AML-193 (cell line): Measurements from ENCODE around the gene PAMR1.
"Not testable (repeated sequence)": the region's sequence is repeated elsewhere in the genome, so short reads cannot be mapped to it uniquely, and the experiment has no call there.

Experiments used
- DNase-seq, 2 experiments: peaks; one replicate each; lab custom pipeline; 2025; lab: John Stamatoyannopoulos, UW

The PAMR1 gene, protein sequence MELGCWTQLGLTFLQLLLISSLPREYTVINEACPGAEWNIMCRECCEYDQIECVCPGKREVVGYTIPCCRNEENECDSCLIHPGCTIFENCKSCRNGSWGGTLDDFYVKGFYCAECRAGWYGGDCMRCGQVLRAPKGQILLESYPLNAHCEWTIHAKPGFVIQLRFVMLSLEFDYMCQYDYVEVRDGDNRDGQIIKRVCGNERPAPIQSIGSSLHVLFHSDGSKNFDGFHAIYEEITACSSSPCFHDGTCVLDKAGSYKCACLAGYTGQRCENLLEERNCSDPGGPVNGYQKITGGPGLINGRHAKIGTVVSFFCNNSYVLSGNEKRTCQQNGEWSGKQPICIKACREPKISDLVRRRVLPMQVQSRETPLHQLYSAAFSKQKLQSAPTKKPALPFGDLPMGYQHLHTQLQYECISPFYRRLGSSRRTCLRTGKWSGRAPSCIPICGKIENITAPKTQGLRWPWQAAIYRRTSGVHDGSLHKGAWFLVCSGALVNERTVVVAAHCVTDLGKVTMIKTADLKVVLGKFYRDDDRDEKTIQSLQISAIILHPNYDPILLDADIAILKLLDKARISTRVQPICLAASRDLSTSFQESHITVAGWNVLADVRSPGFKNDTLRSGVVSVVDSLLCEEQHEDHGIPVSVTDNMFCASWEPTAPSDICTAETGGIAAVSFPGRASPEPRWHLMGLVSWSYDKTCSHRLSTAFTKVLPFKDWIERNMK

DNA sequence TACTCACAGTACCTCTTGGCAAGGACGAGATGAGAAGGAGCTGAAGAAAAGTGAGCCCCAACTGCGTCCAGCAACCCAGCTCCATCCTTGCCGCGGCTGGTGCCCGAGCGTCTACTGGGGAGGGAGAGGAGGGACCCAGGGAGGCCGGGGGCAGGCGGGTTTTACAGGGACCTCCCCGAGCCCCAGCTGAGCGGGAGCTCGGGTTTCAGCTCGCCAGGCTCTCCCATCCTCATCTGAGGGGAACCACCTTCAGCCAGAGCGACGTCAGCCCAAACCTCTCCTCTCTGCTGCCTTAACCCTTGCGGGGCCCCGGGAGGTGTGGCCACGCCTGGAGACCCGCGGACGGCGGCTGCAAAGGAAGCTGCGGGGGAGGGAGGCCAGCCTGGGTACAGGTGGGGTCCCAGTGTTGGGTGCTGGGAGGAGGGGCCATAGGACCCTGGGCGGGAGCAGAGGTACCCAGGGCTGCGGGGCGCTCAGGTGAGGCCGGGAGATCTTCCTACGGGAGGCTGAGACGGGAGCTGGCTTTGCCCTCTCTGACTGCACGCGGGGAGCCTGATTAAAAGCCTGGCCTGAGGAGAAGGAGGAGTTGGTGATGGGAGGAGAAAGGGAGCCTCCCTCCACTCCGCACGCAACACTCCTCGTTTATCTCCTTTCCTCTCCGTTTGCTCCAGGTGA lies at the start of gene PAMR1:
Gene PAMR1 (minus strand): TSS at position 116 of the 675 bp plus-strand sequence. CDS start 31 bp downstream, at position 85.
- DNase-seq, result no peak

DNA sequence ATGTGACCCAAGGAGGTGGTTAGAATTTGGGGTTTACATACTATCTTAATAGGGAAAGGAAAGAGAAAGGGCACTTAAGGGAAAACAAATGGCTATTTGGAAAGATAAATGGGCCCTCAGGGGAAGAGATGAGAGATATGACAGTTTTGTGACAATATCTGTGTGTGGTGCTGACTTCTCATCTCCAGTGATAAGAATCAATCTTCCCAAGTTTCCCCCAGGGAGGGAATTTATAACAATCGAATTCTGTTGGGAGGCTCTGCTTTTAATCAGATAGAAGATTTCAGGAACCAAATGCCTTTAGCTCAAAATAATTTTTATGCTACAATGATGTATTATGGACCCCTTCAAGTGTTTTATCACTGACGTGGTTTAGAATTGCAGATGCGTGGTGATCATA lies 46.3 kb upstream of the PAMR1 start:
- DNase-seq, result no peak

DNA sequence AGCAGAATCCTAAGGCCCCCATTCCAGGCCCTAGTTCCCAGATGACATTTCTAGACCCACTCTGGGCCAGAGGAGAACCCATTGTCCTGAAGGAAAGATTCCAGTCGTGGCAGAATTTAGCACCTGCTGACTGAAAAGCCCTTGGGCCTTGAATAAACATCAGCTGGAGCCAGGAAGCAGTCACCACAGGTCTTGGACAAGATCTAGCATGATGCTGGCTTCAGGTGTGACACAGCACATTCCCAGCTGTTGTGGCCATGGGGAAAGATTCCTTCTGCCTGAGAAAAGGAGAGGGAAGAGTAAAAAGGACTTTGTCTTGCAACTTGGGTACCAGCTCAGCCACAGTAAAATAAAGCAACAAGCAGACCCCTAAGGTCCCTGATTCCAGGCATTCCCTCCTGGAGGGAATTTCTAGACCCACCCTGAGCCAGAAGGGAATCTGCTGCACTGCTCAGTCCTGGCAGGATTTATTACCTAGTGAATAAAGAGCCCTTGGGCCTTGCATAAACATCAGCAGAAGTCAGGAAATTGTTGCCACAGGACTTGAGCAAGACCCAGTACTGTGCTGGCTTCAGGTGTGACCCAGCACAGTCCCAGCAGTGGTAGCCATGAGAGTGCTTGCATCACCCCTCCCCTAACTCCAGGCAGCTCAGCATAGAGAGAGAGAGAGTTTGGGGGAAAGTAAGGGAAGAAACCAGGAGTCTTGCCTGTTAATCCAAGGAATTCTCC lies 42.5 kb upstream of the PAMR1 start:
- DNase-seq, result no peak

DNA sequence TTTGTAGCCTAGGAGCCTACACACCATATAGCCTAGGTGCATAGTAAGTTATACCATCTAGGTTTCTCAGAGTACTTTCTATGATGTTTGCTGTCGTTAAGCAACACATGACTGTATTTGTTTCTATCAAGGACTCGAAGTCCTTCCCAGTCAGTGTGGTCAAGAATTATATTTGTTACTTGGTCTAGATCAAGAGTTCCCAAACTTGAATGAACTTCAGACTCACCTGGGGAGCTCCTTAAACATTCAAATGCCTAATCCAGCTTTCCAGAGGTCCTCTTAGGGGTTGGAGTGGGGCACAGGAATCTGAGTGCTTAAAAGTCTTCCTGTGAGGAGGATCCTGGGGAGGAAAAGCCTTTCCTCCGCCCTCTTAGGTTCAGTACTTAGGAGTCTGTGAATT lies 41.5 kb upstream of the PAMR1 start:
- DNase-seq, result no peak

DNA sequence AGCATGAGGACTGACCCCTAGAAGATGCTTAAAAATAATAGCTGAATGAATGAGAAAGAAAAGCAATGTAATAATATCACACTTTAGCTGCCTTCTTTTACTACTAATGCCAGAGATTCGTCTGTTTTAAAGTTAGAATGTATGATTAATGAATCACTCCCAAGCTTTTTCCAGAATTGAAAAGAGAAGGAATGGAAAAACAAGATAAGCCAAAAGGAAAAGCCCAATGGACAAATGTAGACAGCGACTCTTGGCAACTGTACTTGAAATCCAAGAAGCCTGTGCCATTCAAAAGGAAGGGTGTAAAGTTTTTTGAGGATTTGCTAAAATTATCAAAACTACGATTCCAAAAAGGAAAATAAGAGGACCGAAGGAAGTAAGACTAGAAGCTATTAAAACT lies 40.8 kb upstream of the PAMR1 start:
- DNase-seq, result no peak

DNA sequence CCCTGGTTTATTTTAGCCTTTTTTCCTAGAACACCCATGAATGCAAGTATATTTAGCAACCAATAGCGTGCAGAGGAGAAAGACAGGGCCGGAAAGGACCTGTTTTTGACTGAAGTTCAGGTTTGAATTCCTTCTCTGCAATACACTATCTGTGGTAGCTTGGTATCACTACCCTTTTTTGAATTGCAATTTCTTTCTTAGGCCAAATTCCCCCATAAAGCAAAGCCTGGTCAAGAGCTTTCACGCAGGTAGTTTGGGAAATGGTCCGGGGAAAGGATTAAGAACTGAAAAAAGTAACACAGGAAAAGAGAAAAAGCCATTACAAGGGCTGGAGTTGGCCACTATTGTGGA lies 38.8 kb upstream of the PAMR1 start:
- no peak for DNase-seq

DNA sequence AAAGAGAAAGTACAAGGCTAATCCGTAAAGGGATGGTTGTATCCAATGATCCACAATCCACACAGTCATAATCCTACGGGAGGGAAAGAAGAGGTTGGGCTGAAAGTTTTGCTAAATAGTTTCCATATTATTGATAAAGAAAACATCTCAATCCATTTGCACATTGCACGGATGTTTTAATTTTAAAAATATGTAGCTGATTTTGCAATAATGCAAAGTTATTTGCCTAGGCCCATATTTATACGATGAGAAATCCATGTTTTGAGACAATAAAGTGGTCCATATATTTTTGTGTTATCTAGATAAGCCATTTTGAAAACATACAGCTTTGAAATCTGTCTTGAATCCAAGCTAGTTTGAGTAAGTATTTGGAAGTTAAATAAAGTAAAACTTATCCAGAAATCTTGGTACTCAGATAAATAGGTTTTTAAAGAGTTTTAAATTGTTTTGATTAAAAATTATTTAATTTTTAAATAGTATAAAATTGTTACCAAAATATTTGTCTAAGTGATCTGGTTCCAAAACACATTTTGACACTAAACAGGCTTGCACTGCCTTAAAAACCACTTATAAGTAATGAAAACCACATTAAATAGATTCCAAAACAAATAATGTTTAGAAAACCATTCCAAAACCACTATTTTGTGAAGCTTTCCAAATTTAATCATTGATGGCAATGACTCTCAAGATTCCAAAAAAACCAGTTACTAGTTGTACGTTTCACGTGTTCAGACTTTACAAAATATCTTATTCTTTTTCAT lies 38.2 kb upstream of the PAMR1 start:
- DNase-seq, result no peak

DNA sequence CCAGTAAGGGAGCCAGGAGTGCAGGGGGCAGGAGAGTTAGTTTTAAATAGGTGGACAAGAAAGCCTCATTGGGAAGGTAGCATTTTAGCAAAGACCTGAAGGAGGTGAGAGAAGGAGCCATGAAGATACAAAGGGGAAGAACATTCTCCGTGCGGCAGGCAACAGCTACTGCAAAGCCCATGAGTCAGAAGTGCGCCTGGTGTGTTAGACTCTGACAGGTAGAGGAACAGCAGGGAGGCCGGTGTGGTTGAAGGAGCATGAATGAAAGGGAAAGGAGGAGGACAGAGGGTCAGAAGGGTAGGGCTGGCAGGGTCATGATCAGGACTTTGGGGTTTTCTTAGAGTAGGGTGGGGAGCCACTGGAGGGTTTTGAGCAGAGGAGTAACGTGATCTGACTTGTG lies 34.5 kb upstream of the PAMR1 start:
- DNase-seq, result no peak

DNA sequence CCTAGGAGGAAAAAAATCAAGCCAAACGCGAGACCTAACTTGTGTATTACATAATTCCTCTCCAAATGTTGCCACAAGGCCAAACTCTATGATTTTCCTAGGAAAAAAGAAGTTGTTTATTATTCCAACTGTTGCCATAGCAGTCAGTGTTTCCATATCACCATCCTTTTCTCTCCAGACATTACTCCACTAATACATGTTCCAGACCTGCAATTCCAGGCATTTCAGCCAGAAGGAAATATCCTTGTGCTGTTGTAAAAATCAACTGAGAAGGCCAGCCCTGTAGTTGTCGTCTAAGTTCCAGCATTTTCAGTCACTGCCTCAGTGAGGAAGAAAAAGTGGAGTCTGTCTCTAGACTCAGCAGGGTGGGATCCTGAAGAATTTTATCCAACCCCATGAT lies 33.1 kb upstream of the PAMR1 start:
- no peak for DNase-seq

DNA sequence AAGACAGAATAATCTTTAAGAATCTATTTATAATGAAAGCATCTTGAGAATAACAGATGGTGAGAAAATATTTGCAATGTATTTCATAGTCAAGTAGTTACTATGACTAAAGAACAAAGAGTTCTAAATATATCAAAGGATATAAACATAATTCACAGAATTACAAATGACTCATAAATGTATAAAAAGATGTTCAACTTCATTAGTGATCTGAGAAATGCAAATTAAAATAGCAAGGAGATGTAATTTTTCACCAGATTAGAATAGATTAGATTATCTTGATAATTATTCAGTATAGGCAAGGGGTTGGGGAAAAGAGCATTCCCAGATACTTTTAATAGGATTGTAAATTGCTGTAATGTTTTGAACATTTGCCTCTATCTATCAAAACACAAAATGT lies 30.1 kb upstream of the PAMR1 start:
- DNase-seq, result no peak

DNA sequence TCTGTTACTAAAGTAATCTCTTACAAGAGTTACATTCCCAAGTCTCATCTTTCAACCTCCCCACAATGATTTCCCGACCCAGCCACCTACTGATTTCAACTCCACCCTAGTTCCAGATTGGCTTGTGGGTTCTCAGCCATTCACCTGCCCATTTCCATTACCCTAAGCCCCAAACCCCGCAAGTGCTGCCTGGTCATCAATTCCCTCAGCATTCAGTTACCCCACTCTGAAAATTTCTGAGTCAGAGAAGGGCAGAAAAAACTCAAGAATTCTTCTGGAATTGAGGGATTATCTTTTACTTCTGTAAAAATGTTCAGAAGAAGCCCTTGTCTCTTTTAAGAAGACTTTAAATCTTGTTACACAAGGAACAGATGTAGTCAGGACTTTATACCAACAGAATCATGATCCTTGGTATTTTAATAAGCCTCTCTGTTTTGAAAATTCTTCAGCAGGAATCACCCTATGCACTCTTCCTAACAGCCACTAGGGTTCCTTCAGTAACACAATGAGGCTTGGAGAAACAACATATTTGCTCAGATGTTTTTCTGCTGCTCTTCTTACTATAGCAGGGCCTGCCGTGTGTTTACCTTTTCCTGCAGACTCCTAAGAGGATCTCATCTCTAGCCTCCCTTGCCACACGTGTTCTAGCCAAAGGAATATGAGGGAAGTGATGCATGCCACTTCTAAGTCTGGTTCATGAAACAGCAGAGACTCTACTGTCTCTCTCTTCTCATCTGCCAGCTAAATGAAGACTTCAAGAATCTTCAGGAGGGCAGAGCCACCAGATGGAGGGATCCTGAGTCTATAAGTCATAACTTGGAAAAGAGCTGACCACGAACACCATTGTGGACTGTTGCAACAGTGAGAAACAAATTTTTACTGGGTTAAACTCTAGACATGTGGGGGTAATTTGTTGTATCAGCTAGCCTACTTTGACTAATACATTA lies 29.3 kb upstream of the PAMR1 start:
- DNase-seq, result no peak

DNA sequence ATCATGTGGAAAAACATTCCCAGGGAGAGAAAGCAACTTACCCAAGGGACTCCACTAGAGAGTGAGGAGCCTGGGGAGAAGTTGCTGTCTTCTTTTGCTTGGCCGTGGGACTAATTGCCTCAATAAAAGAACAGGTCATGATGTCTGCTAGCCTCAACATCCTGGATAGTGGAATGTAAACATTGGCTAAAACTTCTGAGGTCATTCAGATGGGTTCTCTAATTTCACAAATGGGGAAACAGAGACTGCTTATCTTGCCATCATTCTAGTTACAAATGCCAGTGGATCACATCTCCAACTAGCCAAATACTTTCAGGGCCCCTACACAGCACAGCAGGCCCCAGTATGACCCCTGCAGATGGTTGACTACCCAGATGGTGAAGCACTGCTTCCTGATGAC lies 28.4 kb upstream of the PAMR1 start:
- DNase-seq, result no peak

DNA sequence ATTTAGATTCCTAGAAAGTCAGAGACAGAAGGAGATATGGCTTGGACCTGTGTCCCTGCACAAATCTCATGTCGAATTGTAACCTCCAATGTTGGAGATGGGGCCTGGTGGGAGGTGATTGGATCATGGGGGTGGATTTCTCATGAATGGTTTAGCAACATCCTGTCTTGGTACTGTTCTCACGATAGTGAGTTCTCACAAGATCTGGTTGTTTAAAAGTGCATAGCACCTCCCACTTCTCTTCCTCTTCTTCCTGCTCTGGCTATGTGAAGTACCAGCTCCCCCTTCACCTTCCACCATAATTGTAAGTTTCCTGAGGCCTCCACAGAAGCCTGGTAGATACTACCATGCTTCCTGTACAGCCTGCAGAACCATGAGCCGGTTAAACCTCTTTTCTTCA lies 27.6 kb upstream of the PAMR1 start:
- no peak for DNase-seq

DNA sequence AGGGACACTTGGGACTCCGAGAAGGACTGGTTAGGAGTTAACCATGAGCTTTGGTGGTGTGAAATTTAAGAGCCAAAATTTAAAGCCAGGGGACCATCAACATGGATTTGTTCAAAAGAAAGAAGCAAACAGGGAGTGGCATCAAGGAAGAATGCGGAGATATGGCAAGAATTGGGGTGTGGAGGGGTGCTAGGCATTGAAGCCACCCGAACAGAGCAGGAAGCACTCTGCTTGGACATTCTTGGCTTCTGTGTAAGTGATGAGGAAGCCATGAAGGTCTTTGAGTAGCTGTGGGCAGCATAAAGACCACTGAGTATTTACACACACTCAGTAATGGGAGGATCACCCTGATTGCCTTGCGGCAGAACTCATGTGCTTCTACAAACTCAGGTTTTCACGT lies 27.2 kb upstream of the PAMR1 start:
- no peak for DNase-seq

DNA sequence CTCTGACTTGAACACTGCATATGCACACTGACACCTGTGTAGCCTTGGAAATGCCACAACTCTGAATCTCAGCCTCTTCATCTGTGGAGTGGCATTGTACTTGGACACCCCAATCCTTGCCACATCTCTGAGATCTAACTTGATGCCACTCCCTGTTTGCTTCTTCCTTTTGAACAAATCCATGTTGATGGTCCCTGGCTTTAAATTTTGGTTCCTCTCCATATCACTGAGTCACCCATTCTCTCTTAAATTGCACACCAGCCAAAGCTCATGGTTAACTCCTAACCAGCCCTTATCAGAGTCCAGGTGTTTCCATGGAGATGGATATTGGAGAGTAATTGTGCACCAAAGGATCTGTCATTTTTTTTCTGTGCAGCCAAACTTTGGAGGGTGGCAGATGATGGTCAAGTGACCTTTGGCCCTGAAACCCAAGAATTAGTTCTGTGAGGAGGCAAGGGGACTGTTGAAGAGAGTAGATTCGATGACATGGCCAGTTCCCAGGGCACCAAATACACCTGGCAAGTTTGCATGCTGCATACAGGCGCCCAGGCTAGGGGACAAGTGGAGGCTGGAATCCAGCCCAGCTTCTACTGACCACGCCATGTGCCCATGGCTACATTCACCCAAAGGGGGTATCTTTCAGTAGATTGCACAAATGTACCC lies 25.1 kb upstream of the PAMR1 start:
- DNase-seq, result no peak

DNA sequence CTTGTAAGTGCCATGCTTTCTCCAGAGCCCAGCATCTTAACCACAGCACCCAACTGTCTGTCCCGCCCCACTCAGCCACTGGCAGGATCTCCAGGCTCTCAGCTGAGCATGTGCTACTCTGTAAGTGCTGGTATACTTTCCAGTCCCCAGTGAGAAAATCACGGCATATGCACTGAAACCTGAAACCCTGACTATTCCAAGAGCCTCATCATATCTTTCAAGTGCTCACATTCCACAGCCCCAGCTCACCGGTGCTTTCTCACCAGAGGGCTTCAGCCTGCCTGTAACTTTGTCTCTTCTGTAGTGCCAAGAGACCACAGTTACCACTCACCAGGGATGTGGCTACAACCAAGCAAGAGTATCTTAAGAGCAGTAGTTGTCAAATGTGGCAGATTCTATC lies 24.4 kb upstream of the PAMR1 start:
- DNase-seq, result no peak

DNA sequence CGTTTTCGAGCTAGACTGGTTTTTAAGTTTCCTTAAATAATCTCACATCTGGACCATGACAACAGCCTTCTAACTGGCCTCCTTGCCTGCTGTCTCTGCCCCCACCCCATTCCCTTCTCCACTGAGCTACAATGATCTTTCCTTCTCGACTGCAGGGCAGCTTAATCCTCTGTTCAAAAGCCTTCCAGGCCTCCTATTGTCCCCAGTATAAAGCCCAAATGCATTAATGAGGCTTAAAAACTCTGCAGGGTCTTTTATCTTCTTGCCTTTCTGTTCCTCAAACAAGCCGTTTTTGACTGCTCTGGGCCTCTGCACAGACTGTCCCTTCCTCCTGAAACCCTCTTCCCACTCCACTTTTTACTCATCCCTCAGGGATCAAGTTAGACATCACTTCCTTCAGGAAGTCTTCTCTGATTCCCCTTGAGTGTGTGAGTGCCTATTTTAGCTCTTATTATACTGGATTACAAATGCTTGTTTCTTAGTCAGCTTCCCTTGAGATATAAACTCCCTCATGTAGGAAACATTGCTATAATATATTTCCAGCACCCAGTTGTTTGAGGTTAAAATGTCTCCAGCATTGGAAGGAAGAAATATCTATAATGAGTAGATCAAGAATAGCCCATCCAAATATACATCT lies 23.6 kb upstream of the PAMR1 start:
- DNase-seq, result no peak

DNA sequence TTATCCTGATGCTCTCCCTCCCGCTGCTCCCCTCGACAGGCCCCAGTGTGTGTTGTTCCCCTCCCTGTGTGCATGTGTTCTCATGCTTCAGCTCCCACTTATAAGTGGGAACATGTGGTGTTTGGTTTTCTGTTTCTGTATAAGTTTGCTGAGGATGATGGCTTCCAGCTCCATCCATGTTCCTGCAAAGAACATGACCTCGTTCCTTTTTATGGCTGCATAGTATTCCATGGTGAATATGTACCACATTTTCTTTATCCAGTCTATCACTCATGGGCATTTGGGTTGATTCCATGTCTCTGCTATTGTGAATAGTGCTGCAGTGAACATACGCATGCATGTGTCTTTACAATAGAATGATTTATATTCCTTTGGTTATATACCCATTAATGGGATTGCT lies 22.6 kb upstream of the PAMR1 start:
- DNase-seq, result not testable (repeated sequence)

DNA sequence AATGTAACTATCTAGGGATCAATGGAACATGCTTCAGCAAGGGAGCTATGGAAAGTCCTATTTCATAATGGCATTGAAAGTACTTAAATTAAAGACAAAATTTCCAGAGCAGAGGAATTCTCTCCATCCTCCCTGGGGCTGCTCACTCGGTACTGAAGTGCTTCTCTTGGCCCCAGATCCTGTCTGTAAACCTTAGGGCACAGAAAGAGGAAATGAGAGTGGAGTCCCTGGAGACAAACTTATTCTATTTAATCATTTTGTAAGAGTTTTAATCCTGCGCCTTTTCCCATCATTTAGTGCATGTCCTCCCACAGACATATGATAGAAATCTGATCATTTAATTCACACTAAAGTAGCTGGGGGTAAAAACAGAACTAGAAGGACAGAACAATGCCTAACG lies 20.9 kb upstream of the PAMR1 start:
- DNase-seq, result no peak
